B cell (primary cell): Measurements from ENCODE around the gene NKIRAS2. TPM values are rescaled to one million over a fixed set of nuclear protein-coding genes. Genes with fewer than 3 reads are reported as not detected.

Experiments used
- ATAC-seq: fragments of 200-7000 bp; cut with Tn5 transposase; one replicate; pipeline ENCODE4 v1.10.0; 2021; ENCODE audit warnings: low read depth, mild to moderate bottlenecking, moderate number of reproducible peaks, moderate library complexity
- CTCF ChIA-PET: fragments of 350-600 bp; sonication (Branson Sonifier 250); formaldehyde crosslinking; loops from one replicate; lab custom pipeline; 2021; ENCODE audit warnings: antibody characterized with exemption, inconsistent platforms; lab: Charles Lee
- POLR2A ChIA-PET: fragments of 350-600 bp; sonication (Branson Sonifier 250); formaldehyde crosslinking; loops from one replicate; lab custom pipeline; 2021; ENCODE audit warnings: antibody characterized with exemption; lab: Charles Lee
- DNase-seq: peaks from one replicate; pipeline ENCODE4 v3.0.0; 2013
- H2AFZ ChIP-seq: 2 replicates; pipeline ENCODE4 v1.6.1; 2012; ENCODE audit warnings: mild to moderate bottlenecking, low read depth, low read length; ENCODE audit not compliant: insufficient read depth, poor library complexity, severe bottlenecking
- H3K27ac ChIP-seq, 2 donors: 1 replicate in 1 of 2; 2 replicates in 1 of 2; pipeline ENCODE4 v1.5.1; 2012 to 2013; ENCODE audit warnings: low read length in 2 of 2, mild to moderate bottlenecking in 2 of 2, moderate library complexity in 1 of 2
- H3K27me3 ChIP-seq, 4 experiments: fragments of 200-600 bp in 1 of 4; sonication (generic) in 1 of 4; replicated peaks in 1 of 4; 1 replicate in 2 of 4; 2 replicates in 2 of 4; pipeline versions ENCODE4 v1.6.1 to v1.7.0; 2013 to 2016; ENCODE audit warnings: low read length in 3 of 4, mild to moderate bottlenecking in 2 of 4, mixed read lengths in 1 of 4, moderate library complexity in 1 of 4; ENCODE audit not compliant: insufficient read depth in 4 of 4, control insufficient read depth in 3 of 4; ENCODE audit errors: control extremely low read depth in 1 of 4
- H3K36me3 ChIP-seq, 2 experiments: replicated peaks in 1 of 2; 1 replicate in 1 of 2; 2 replicates in 1 of 2; pipeline versions ENCODE4 v1.6.1 to v1.7.1; 2013; ENCODE audit warnings: low read length in 1 of 2; ENCODE audit not compliant: insufficient read depth in 2 of 2, control insufficient read depth in 1 of 2; ENCODE audit errors: control extremely low read depth in 1 of 2, extremely low read depth in 1 of 2
- H3K4me1 ChIP-seq, 2 donors: fragments of 200-600 bp in 1 of 2; sonication (generic) in 1 of 2; 1 replicate in 1 of 2; 2 replicates in 1 of 2; pipeline versions ENCODE4 v1.5.1 to v1.6.1; 2013 to 2017; ENCODE audit warnings: low read length in 2 of 2; ENCODE audit not compliant: control insufficient read depth in 2 of 2, insufficient read depth in 2 of 2
- H3K4me2 ChIP-seq: replicated peaks from 2 replicates; pipeline ENCODE3; 2012; ENCODE audit warnings: mild to moderate bottlenecking, low read depth, low read length; ENCODE audit not compliant: poor library complexity, severe bottlenecking
- H3K4me3 ChIP-seq, 5 experiments: fragments of 200-600 bp in 1 of 5; sonication (generic) in 1 of 5; 1 replicate in 3 of 5; 2 replicates in 2 of 5; pipeline versions ENCODE4 v1.5.1 to v1.7.0; 2011 to 2016; ENCODE audit warnings: low read length in 4 of 5, mild to moderate bottlenecking in 4 of 5, low read depth in 2 of 5, control low read depth in 1 of 5, moderate library complexity in 1 of 5; ENCODE audit not compliant: insufficient read depth in 1 of 5; ENCODE audit errors: control extremely low read depth in 1 of 5, extremely low read depth in 1 of 5
- H3K79me2 ChIP-seq: fragments of 200-600 bp; sonication (generic); one replicate; pipeline ENCODE4 v1.6.0; 2016; ENCODE audit warnings: low read length; ENCODE audit not compliant: control insufficient read depth, insufficient read depth
- H3K9ac ChIP-seq: fragments of 200-600 bp; sonication (generic); 2 replicates; pipeline ENCODE4 v1.6.1; 2017; ENCODE audit warnings: mild to moderate bottlenecking, low read length, moderate library complexity
- H3K9me3 ChIP-seq, 3 donors: one replicate each; pipeline versions ENCODE4 v1.6.1 to v1.7.1; 2013; ENCODE audit warnings: low read length in 2 of 3; ENCODE audit not compliant: control insufficient read depth in 2 of 3, insufficient read depth in 1 of 3; ENCODE audit errors: control extremely low read depth in 1 of 3
- H4K20me1 ChIP-seq: 2 replicates; pipeline ENCODE4 v1.6.0; 2012; ENCODE audit warnings: mild to moderate bottlenecking, low read length; ENCODE audit not compliant: insufficient read depth, control insufficient read depth, poor library complexity, severe bottlenecking
- H3K27ac Mint-ChIP-seq: one replicate; pipeline ENCODE4 v1.8.0; 2021; ENCODE audit warnings: mixed read lengths
- H3K27me3 Mint-ChIP-seq: one replicate; pipeline ENCODE4 v1.8.0; 2021; ENCODE audit warnings: mixed read lengths
- H3K4me1 Mint-ChIP-seq: one replicate; pipeline ENCODE4 v1.8.0; 2021; ENCODE audit warnings: mixed read lengths
- H3K4me3 Mint-ChIP-seq: one replicate; pipeline ENCODE4 v1.8.0; 2021; ENCODE audit warnings: mixed read lengths
- H3K9me3 Mint-ChIP-seq: one replicate; pipeline ENCODE4 v1.8.0; 2022; ENCODE audit warnings: mixed read lengths; ENCODE audit not compliant: insufficient read depth
- EZH2 ChIP-seq: IDR thresholded peaks from 2 replicates; pipeline ENCODE4 v1.6.1; 2012; ENCODE audit warnings: borderline replicate concordance, low read depth, mild to moderate bottlenecking, moderate library complexity, low read length; ENCODE audit not compliant: insufficient read depth, poor library complexity, severe bottlenecking
- WGBS: methylation state at CpG from one replicate; pipeline ENCODE4 v1.1.5; 2013; ENCODE audit warnings: missing lambda C conversion rate; ENCODE audit not compliant: insufficient coverage; 5-methylcytosine and 5-hydroxymethylcytosine counted together
- intact Hi-C: fragments of 100-400 bp; cut with micrococcal nuclease; formaldehyde crosslinking; loops from one replicate; pipeline ENCODE4 v1.10.0; 2022
- polyA plus RNA-seq: library from polyadenylated mRNA; depleted of rRNA; stranded (reverse); fragments of >200 nt; gene quantifications from 2 replicates; pipeline ENCODE4 v1.2.3, GENCODE V29; 2012
- total RNA-seq, 2 donors: library from RNA; stranded (reverse); fragments of 120-200 nt in 1 of 2; gene quantifications; 1 replicate in 1 of 2; 2 replicates in 1 of 2; pipeline versions ENCODE4 v1.2.3 to v1.2.4, GENCODE V29; 2013 to 2022
- TF ChIP-seq, protein P1 (sequence below): fragments of 200-600 bp; IDR thresholded peaks from one replicate; pipeline ENCODE4 v1.8.0; 2022; ENCODE audit warnings: antibody characterized with exemption, mild to moderate bottlenecking

The NKIRAS2 gene
- total and polyA plus RNA-seq, 2 donors (not counting 1 experiment from before 2014, with no cell fraction given) = 22.0 to 29.2 TPM

DNA sequence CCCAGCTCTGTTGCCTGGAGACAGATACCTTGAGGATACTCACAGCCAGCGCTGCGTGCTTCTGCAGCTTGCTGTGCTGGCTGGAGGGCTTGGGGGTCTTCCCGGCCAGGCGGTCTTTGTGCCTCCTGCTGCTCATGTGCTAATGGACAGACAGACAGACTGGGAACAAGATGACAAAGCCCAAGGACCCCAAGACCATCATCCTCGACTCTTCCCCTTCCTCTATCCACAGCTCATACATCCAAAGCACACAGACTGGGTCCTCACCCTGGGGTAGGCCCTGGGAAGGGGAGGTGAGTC lies 7.7 kb downstream of the NKIRAS2 start:
- no peak overlapping the region for H2AFZ ChIP-seq
- ChIA-PET POLR2A (interaction anchor here (0.6 kb wide), 1 partner anchor 93 kb away, joined by 3 read pairs; no protein-coding TSS in a partner anchor), CTCF (interaction anchor here (3.0 to 4.1 kb wide), 2 partner anchors 10 to 39 kb away, joined by 17 to 18 read pairs; partner anchors contain the start of gene DNAJC7)
- ATAC-seq = no peak
- H3K4me1 Mint-ChIP-seq = peaks cover 13% of the 10 kb centered on the region
- H3K36me3 ChIP-seq = peaks cover 0 to 18% of the 10 kb centered on the region in 2 experiments
- H4K20me1 ChIP-seq = peaks cover 15% of the 10 kb centered on the region
- no peak overlapping the region for H3K9ac ChIP-seq
- intact Hi-C loops = no loop called here
- no peaks in the 10 kb centered on the region for H3K9me3 ChIP-seq
- H3K27me3 ChIP-seq = peaks cover 0 to 3% (median 0%) of the 10 kb centered on the region in 4 experiments
- WGBS = 85% methylated on average over 4 of the region's 5 CpGs
- no peak overlapping the region for H3K27ac ChIP-seq
- no peak overlapping the region for H3K4me3 ChIP-seq
- H3K9me3 Mint-ChIP-seq = no peaks in the 10 kb centered on the region
- peaks cover 11 to 14% of the 10 kb centered on the region in 2 donors for H3K4me1 ChIP-seq
- H3K79me2 ChIP-seq = peaks cover 6% of the 10 kb centered on the region
- no peak overlapping the region for H3K4me2 ChIP-seq
- no peak for TF ChIP-seq EZH2
- TF ChIP-seq, protein P1, sequence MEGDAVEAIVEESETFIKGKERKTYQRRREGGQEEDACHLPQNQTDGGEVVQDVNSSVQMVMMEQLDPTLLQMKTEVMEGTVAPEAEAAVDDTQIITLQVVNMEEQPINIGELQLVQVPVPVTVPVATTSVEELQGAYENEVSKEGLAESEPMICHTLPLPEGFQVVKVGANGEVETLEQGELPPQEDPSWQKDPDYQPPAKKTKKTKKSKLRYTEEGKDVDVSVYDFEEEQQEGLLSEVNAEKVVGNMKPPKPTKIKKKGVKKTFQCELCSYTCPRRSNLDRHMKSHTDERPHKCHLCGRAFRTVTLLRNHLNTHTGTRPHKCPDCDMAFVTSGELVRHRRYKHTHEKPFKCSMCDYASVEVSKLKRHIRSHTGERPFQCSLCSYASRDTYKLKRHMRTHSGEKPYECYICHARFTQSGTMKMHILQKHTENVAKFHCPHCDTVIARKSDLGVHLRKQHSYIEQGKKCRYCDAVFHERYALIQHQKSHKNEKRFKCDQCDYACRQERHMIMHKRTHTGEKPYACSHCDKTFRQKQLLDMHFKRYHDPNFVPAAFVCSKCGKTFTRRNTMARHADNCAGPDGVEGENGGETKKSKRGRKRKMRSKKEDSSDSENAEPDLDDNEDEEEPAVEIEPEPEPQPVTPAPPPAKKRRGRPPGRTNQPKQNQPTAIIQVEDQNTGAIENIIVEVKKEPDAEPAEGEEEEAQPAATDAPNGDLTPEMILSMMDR = no peak
- H3K27me3 Mint-ChIP-seq = no peaks in the 10 kb centered on the region
- DNase-seq = no peak
- no peak overlapping the region for H3K4me3 Mint-ChIP-seq
- no peak overlapping the region for H3K27ac Mint-ChIP-seq

DNA sequence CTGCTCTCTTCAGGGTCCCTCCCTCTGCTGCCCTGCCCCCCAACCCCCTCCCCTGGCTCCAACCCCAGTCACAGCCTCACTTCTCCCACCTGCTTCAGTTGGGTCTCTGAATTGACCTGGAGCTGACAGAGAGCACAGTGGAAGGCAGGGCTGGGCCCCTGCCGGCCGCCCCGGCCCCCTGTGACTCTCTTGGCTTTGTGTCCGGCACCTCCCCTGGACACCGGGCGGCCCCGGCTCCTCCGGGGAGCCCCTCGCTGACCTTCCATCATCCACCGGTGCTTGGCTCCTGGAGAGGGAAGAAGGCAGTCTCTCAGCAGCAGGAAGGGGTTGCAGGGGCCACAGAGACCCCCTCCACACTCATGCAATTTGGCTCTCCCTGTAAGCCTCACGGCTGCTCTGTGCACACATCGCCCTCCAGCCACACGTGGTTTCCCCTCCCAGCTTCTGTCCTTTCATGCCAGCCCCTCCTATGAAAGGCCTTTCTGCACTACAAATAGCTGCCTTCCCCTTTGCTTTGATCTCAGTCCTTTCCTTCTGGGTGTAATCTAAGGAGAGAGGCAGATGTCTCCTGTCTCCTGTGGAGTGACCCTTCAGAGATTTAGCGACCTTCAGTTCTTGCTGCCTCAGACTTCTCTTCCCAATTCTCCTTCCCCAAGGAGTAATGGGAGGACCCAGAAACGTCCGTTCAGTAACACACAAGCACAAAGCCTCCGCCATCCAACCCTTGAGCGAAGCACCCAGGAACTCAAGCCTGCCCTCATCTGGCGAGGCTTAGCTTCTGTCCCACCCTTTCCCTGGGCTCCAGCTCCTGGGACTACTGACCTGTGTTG lies 8.3 kb downstream of the NKIRAS2 start:
- Mint-ChIP-seq H3K4me3 (no peak overlapping the region), H3K9me3 (no peaks in the 10 kb centered on the region), H3K4me1 (peaks cover 13% of the 10 kb centered on the region), H3K27me3 (no peaks in the 10 kb centered on the region), H3K27ac (no peak overlapping the region)
- Histone ChIP-seq H3K9ac (no peak overlapping the region), H3K27me3 (peaks cover 0 to 3% (median 0%) of the 10 kb centered on the region in 4 experiments), H3K27ac (no peak overlapping the region), H3K79me2 (peaks cover 6% of the 10 kb centered on the region), H3K4me2 (no peak overlapping the region), H3K4me1 (peaks cover 11 to 14% of the 10 kb centered on the region in 2 donors), H2AFZ (no peak overlapping the region), H3K4me3 (no peak overlapping the region), H3K36me3 (peaks cover 0 to 13% of the 10 kb centered on the region in 2 experiments), H3K9me3 (no peaks in the 10 kb centered on the region), H4K20me1 (peaks cover 15% of the 10 kb centered on the region)
- ATAC-seq (no peak), DNase-seq (no peak)
- intact Hi-C loops = no loop called here
- 77% methylated on average over 9 of the region's 19 CpGs for WGBS
- TF ChIP-seq, protein P1 = no peak
- no peak for TF ChIP-seq EZH2
- CTCF ChIA-PET = interaction anchor here (1.3 to 4.1 kb wide), 3 partner anchors 10 to 85 kb away, joined by 3 to 17 read pairs (median 3); partner anchors contain the start of gene DNAJC7
- POLR2A ChIA-PET = interaction anchor here (0.6 to 0.7 kb wide), 3 partner anchors 10 to 93 kb away, joined by 3 to 7 read pairs (median 4); partner anchors contain the start of gene KAT2A
